SK-N-SH (cell line): ENCODE results near the gene CRB1. TPM values are rescaled to one million over a fixed set of nuclear protein-coding genes. Genes with fewer than 3 reads are reported as not detected.

Experiments
- CTCF ChIA-PET: fragments of 300-600, 350-600 bp; formaldehyde crosslinking; extraction: SDS; loops from one replicate; lab custom pipeline; 2021; lab: Yijun Ruan, JAX
- POLR2A ChIA-PET: fragments of 350-600 bp; sonication (Branson Sonifier 250); formaldehyde crosslinking; extraction: SDS; loops from one replicate; lab custom pipeline; 2020; ENCODE audit warnings: antibody characterized with exemption, inconsistent platforms; lab: Yijun Ruan, JAX
- DNase-seq: peaks from one replicate; pipeline ENCODE4 v3.0.0; 2012
- H2AFZ ChIP-seq: fragments of 200-600 bp; sonication (generic); 2 replicates; pipeline ENCODE4 v1.8.1; 2016; ENCODE audit warnings: antibody characterized with exemption, mild to moderate bottlenecking, low read depth
- H3F3A ChIP-seq: fragments of 200-600 bp; sonication (generic); replicated peaks from 2 replicates; pipeline ENCODE3; 2016; ENCODE audit warnings: antibody characterized with exemption, mild to moderate bottlenecking; ENCODE audit not compliant: insufficient read depth
- H3K27ac ChIP-seq, 2 experiments: fragments of 200-500 bp in 1 of 2; fragments of 200-600 bp in 1 of 2; sonication (Bioruptor generic) in 1 of 2; sonication (generic), shearing (Covaris generic) in 1 of 2; 2 replicates each; pipeline versions ENCODE4 v1.5.1 to v1.6.1; 2014 to 2016; ENCODE audit warnings: low read depth in 2 of 2, inconsistent platforms in 1 of 2, low read length in 1 of 2, mild to moderate bottlenecking in 1 of 2, mixed read lengths in 1 of 2
- H3K27me3 ChIP-seq: fragments of 200-600 bp; sonication (generic), shearing (Covaris generic); 2 replicates; pipeline ENCODE4 v1.6.1; 2016; ENCODE audit warnings: mixed run types; ENCODE audit not compliant: insufficient read depth
- H3K36me3 ChIP-seq, 2 experiments: fragments of 200-500 bp in 1 of 2; fragments of 200-600 bp in 1 of 2; sonication (Bioruptor generic) in 1 of 2; sonication (generic) in 1 of 2; replicated peaks in 1 of 2; 2 replicates each; pipeline versions ENCODE3 to v1.5.1; 2014 to 2016; ENCODE audit warnings: low read length in 1 of 2, mild to moderate bottlenecking in 1 of 2; ENCODE audit not compliant: insufficient read depth in 2 of 2, control insufficient read depth in 1 of 2
- H3K4me1 ChIP-seq, 2 experiments: fragments of 200-500 bp in 1 of 2; fragments of 200-600 bp in 1 of 2; sonication (Bioruptor generic) in 1 of 2; sonication (generic), shearing (Covaris generic) in 1 of 2; 2 replicates each; pipeline versions ENCODE4 v1.5.1 to v1.6.1; 2014 to 2016; ENCODE audit warnings: low read depth in 1 of 2, low read length in 1 of 2, mixed run types in 1 of 2; ENCODE audit not compliant: insufficient read depth in 2 of 2, control insufficient read depth in 1 of 2
- H3K4me2 ChIP-seq: fragments of 200-600 bp; sonication (generic), shearing (Covaris generic); 2 replicates; pipeline ENCODE4 v1.6.1; 2017; ENCODE audit warnings: mixed run types
- H3K4me3 ChIP-seq, 2 experiments: fragments of 200-500 bp in 1 of 2; fragments of 200-600 bp in 1 of 2; sonication (Bioruptor generic) in 1 of 2; sonication (generic), shearing (Covaris generic) in 1 of 2; 2 replicates each; pipeline versions ENCODE4 v1.5.1 to v1.8.1; 2014 to 2016; ENCODE audit warnings: low read depth in 2 of 2, inconsistent platforms in 1 of 2, low read length in 1 of 2, mild to moderate bottlenecking in 1 of 2, mixed read lengths in 1 of 2, moderate library complexity in 1 of 2
- H3K79me2 ChIP-seq: fragments of 200-600 bp; sonication (generic); 2 replicates; pipeline ENCODE4 v1.8.1; 2017; ENCODE audit warnings: mild to moderate bottlenecking; ENCODE audit not compliant: insufficient read depth
- H3K9ac ChIP-seq: fragments of 200-600 bp; sonication (generic); 2 replicates; pipeline ENCODE4 v1.6.1; 2017; ENCODE audit warnings: mixed run types
- H3K9me2 ChIP-seq: fragments of 200-600 bp; sonication (generic); 2 replicates; pipeline ENCODE4 v1.6.1; 2017; ENCODE audit warnings: mixed run types
- H3K9me3 ChIP-seq: fragments of 200-600 bp; sonication (generic); 2 replicates; pipeline ENCODE4 v1.6.1; 2017; ENCODE audit warnings: mixed run types, mild to moderate bottlenecking, moderate library complexity
- H4K20me1 ChIP-seq: fragments of 200-600 bp; sonication (generic); 2 replicates; pipeline ENCODE4 v1.6.1; 2017; ENCODE audit warnings: mild to moderate bottlenecking, mixed run types; ENCODE audit not compliant: insufficient read depth
- CTCF ChIP-seq: fragments of 200-600 bp; sonication (generic); IDR thresholded peaks from 2 replicates; pipeline ENCODE4 v1.6.1; 2017; ENCODE audit warnings: antibody characterized with exemption, mild to moderate bottlenecking, moderate library complexity
- FOXJ3 ChIP-seq: sonication (generic); formaldehyde crosslinking; IDR thresholded peaks from 2 replicates; pipeline ENCODE4 v1.5.1; 2020; ENCODE audit warnings: mild to moderate bottlenecking, missing genetic modification reagents
- GABPA ChIP-seq: IDR thresholded peaks from 2 replicates; pipeline ENCODE4 v1.4.0; 2012; ENCODE audit warnings: low read depth, mild to moderate bottlenecking
- JUND ChIP-seq: IDR thresholded peaks from 2 replicates; pipeline ENCODE4 v1.4.0; 2012
- NFIC ChIP-seq: IDR thresholded peaks from 2 replicates; pipeline ENCODE4 v1.4.0; 2012; ENCODE audit warnings: borderline replicate concordance
- POLR2AphosphoS5 ChIP-seq: IDR thresholded peaks from 2 replicates; pipeline ENCODE4 v1.6.1; 2012; ENCODE audit warnings: low read depth, low read length
- RCOR1 ChIP-seq: fragments of 150-350 bp; IDR thresholded peaks from 2 replicates; pipeline ENCODE4 v1.6.1; 2017; ENCODE audit warnings: antibody characterized with exemption, low read length
- REST ChIP-seq: IDR thresholded peaks from 2 replicates; pipeline ENCODE4 v1.6.1; 2012; ENCODE audit warnings: mild to moderate bottlenecking, low read depth, low read length, moderate library complexity
- RXRA ChIP-seq: IDR thresholded peaks from 2 replicates; pipeline ENCODE4 v1.4.0; 2012; ENCODE audit warnings: low read depth, mild to moderate bottlenecking, borderline replicate concordance
- TEAD4 ChIP-seq: IDR thresholded peaks from 2 replicates; pipeline ENCODE4 v1.4.0; 2012; ENCODE audit warnings: mild to moderate bottlenecking, borderline replicate concordance; ENCODE audit not compliant: insufficient read depth
- USF1 ChIP-seq: IDR thresholded peaks from 2 replicates; pipeline ENCODE4 v1.4.0; 2012; ENCODE audit warnings: low read depth, borderline replicate concordance
- WGBS: methylation state at CpG from one replicate; pipeline ENCODE4 v1.1.6; 2017; ENCODE audit warnings: low lambda C conversion rate; 5-methylcytosine and 5-hydroxymethylcytosine counted together
- polyA plus RNA-seq, 3 experiments: library from polyadenylated mRNA; depleted of rRNA; stranded (reverse); fragments of >200 nt; gene quantifications; 2 replicates each; pipeline ENCODE4 v1.2.3, GENCODE V29; 2012
- TF ChIP-seq, protein P1 (sequence below): fragments of 150-350 bp; IDR thresholded peaks from 2 replicates; pipeline ENCODE4 v1.6.1; 2016; ENCODE audit warnings: mild to moderate bottlenecking, low read depth, low read length
- TF ChIP-seq, protein P2 (sequence below): IDR thresholded peaks from 2 replicates; pipeline ENCODE4; 2012

Gene CRB1
- polyA plus RNA-seq, 1 of the 3 experiments (the other 2 are of a cell fraction) = 0.13 TPM

DNA sequence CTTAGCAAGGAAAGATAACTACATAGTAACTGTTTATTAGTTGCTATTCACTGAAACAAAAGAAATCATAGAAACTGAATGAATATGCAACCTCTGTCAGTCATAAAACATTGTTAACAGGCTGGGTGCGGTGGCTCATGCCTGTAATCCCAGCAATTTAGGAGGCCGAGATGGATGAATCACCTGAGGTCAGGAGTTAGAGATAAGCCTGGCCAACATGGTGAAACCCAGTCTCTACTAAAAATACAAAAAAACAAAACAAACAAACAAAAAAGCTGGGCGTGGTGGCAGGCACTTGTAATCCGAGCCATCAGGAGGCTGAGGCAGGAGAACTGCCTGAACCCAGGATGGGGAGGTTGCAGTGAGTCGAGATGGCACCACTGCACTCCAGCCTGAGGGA lies 44.1 kb downstream of the CRB1 start:
- H3K4me1 ChIP-seq = no peaks in the 10 kb centered on the region; a peak in 1 of 4 replicates
- 81% methylated on average over 5 of the region's 5 CpGs for WGBS
- POLR2A ChIA-PET = no interaction called here

More for the DNA sequence above, 44.1 kb downstream of the CRB1 start:
- CTCF ChIA-PET = no interaction called here
- Histone ChIP-seq H3K79me2 (no peaks in the 10 kb centered on the region), H3K27ac (no peak overlapping the region), H3K27me3 (no peaks in the 10 kb centered on the region), H3F3A (peaks cover 3% of the 10 kb centered on the region), H4K20me1 (no peaks in the 10 kb centered on the region), H3K36me3 (peaks cover 0 to 7% of the 10 kb centered on the region in 2 experiments), H3K4me3 (no peak overlapping the region), H3K4me2 (no peak overlapping the region), H3K9me2 (no peaks in the 10 kb centered on the region), H3K9ac (no peak overlapping the region), H3K9me3 (no peaks in the 10 kb centered on the region), H2AFZ (no peak overlapping the region)
- DNase-seq = no peak
- TF ChIP-seq, protein P1, sequence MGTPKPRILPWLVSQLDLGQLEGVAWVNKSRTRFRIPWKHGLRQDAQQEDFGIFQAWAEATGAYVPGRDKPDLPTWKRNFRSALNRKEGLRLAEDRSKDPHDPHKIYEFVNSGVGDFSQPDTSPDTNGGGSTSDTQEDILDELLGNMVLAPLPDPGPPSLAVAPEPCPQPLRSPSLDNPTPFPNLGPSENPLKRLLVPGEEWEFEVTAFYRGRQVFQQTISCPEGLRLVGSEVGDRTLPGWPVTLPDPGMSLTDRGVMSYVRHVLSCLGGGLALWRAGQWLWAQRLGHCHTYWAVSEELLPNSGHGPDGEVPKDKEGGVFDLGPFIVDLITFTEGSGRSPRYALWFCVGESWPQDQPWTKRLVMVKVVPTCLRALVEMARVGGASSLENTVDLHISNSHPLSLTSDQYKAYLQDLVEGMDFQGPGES = no peak
- TF ChIP-seq RCOR1 = no peak
- TF ChIP-seq, protein P2, sequence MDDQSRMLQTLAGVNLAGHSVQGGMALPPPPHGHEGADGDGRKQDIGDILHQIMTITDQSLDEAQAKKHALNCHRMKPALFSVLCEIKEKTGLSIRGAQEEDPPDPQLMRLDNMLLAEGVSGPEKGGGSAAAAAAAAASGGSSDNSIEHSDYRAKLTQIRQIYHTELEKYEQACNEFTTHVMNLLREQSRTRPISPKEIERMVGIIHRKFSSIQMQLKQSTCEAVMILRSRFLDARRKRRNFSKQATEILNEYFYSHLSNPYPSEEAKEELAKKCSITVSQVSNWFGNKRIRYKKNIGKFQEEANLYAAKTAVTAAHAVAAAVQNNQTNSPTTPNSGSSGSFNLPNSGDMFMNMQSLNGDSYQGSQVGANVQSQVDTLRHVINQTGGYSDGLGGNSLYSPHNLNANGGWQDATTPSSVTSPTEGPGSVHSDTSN = no peak
- TF ChIP-seq NFIC = no peak
- no peak for TF ChIP-seq USF1
- TF ChIP-seq GABPA = no peak
- TF ChIP-seq POLR2AphosphoS5 = no peak
- no peak for TF ChIP-seq JUND
- no peak for TF ChIP-seq CTCF
- no peak for TF ChIP-seq TEAD4
- no peak for TF ChIP-seq FOXJ3 (CRISPR knock-in tag)
- TF ChIP-seq REST = no peak
- no peak for TF ChIP-seq RXRA
